HEK293 (cell line): Measurements from ENCODE around the gene PFN3.

Experiments used
- CTCF ChIA-PET: fragments of 350-600 bp; formaldehyde crosslinking; extraction: SDS; loops from one replicate; lab custom pipeline; 2021; ENCODE audit warnings: antibody characterized with exemption; lab: Yijun Ruan, JAX
- POLR2A ChIA-PET: fragments of 300-600 bp; formaldehyde crosslinking; extraction: SDS; loops from one replicate; lab custom pipeline; 2020; ENCODE audit warnings: antibody characterized with exemption, inconsistent platforms; lab: Yijun Ruan, JAX
- H3K27ac ChIP-seq: fragments of 200-500 bp; sonication (Bioruptor generic); 2 replicates; pipeline ENCODE4 v1.5.1; 2014; ENCODE audit warnings: low read depth, low read length, control low read depth, inconsistent platforms; ENCODE audit errors: extremely low read depth
- H3K36me3 ChIP-seq, 2 experiments: fragments of 200-500 bp in 1 of 2; sonication (Bioruptor generic) in 1 of 2; 1 replicate in 1 of 2; 2 replicates in 1 of 2; pipeline ENCODE4 v1.5.1; 2014 to 2017; ENCODE audit warnings: inconsistent platforms in 2 of 2, low read length in 2 of 2; ENCODE audit not compliant: control insufficient read depth in 2 of 2, insufficient read depth in 1 of 2
- H3K4me1 ChIP-seq: fragments of 200-500 bp; sonication (Bioruptor generic); 2 replicates; pipeline ENCODE4 v1.5.1; 2014; ENCODE audit warnings: mild to moderate bottlenecking, low read length, inconsistent platforms; ENCODE audit not compliant: control insufficient read depth, insufficient read depth
- H3K4me3 ChIP-seq: 2 replicates; pipeline ENCODE4 v1.5.1; 2011; ENCODE audit warnings: low read depth, mild to moderate bottlenecking, control low read depth, low read length, moderate library complexity
- H3K9me3 ChIP-seq: fragments of 200-500 bp; sonication (Bioruptor generic); 2 replicates; pipeline ENCODE4 v1.5.1; 2014; ENCODE audit warnings: low read depth, low read length, inconsistent platforms; ENCODE audit not compliant: control insufficient read depth, insufficient read depth
- ELK4 ChIP-seq: IDR thresholded peaks from 2 replicates; pipeline ENCODE4 v1.6.1; 2011; ENCODE audit warnings: mild to moderate bottlenecking, low read depth, low read length, borderline replicate concordance
- FEZF1 ChIP-seq: fragments of 450-650 bp; formaldehyde crosslinking; IDR thresholded peaks from 2 replicates; pipeline ENCODE4 v1.5.1; 2016; ENCODE audit warnings: missing biosample characterization, missing genetic modification characterization
- HIC1 ChIP-seq: fragments of 450-650 bp; formaldehyde crosslinking; IDR thresholded peaks from 2 replicates; pipeline ENCODE4 v1.5.1; 2016; ENCODE audit warnings: missing biosample characterization, missing genetic modification characterization
- HOXD13 ChIP-seq: sonication (generic); formaldehyde crosslinking; IDR thresholded peaks from 2 replicates; pipeline ENCODE4 v1.8.0; 2022; ENCODE audit warnings: missing genetic modification reagents, borderline replicate concordance
- KLF10 ChIP-seq: fragments of 450-650 bp; IDR thresholded peaks from 2 replicates; pipeline ENCODE4 v1.5.1; 2018; ENCODE audit warnings: missing biosample characterization, mild to moderate bottlenecking, missing genetic modification characterization
- KLF9 ChIP-seq: fragments of 450-650 bp; formaldehyde crosslinking; IDR thresholded peaks from 2 replicates; pipeline ENCODE4 v1.5.1; 2016; ENCODE audit warnings: missing biosample characterization, missing genetic modification characterization, low read depth
- MEIS1 ChIP-seq: sonication (generic); formaldehyde crosslinking; IDR thresholded peaks from 2 replicates; pipeline ENCODE4 v1.8.1; 2022; ENCODE audit warnings: missing genetic modification reagents, mild to moderate bottlenecking, borderline replicate concordance
- SP2 ChIP-seq: fragments of 450-650 bp; formaldehyde crosslinking; IDR thresholded peaks from 2 replicates; pipeline ENCODE4 v1.5.1; 2016; ENCODE audit warnings: missing biosample characterization, missing genetic modification characterization
- TCF7L2 ChIP-seq: IDR thresholded peaks from 2 replicates; pipeline ENCODE4 v1.6.1; 2011; ENCODE audit warnings: low read depth, mild to moderate bottlenecking, inconsistent platforms, low read length, moderate library complexity, borderline replicate concordance
- YY2 ChIP-seq: fragments of 450-650 bp; formaldehyde crosslinking; IDR thresholded peaks from 2 replicates; pipeline ENCODE4 v1.5.1; 2016; ENCODE audit warnings: missing biosample characterization, missing genetic modification characterization
- ZBTB8A ChIP-seq: fragments of 450-650 bp; formaldehyde crosslinking; IDR thresholded peaks from 2 replicates; pipeline ENCODE4 v1.5.1; 2016; ENCODE audit warnings: missing biosample characterization, missing genetic modification characterization
- ZFP3 ChIP-seq: fragments of 450-650 bp; formaldehyde crosslinking; IDR thresholded peaks from 2 replicates; pipeline ENCODE4 v1.5.1; 2016; ENCODE audit warnings: low read depth, missing biosample characterization, missing genetic modification characterization
- ZFP37 ChIP-seq: fragments of 450-650 bp; formaldehyde crosslinking; IDR thresholded peaks from 2 replicates; pipeline ENCODE4 v1.5.1; 2016; ENCODE audit warnings: missing biosample characterization, missing genetic modification characterization
- ZFP69B ChIP-seq: fragments of 450-650 bp; formaldehyde crosslinking; IDR thresholded peaks from 2 replicates; pipeline ENCODE4 v1.5.1; 2016; ENCODE audit warnings: missing biosample characterization, missing genetic modification characterization
- ZIC2 ChIP-seq: fragments of 450-650 bp; formaldehyde crosslinking; IDR thresholded peaks from 2 replicates; pipeline ENCODE4 v1.5.1; 2016; ENCODE audit warnings: missing biosample characterization, missing genetic modification characterization
- ZNF114 ChIP-seq: fragments of 450-650 bp; formaldehyde crosslinking; IDR thresholded peaks from 2 replicates; pipeline ENCODE4 v1.5.0; 2017; ENCODE audit warnings: missing biosample characterization, missing genetic modification characterization
- ZNF2 ChIP-seq: fragments of 450-650 bp; formaldehyde crosslinking; IDR thresholded peaks from 2 replicates; pipeline ENCODE4 v1.5.1; 2016; ENCODE audit warnings: missing biosample characterization, missing genetic modification characterization
- ZNF211 ChIP-seq: fragments of 450-650 bp; formaldehyde crosslinking; IDR thresholded peaks from 2 replicates; pipeline ENCODE4 v1.5.1; 2016; ENCODE audit warnings: low read depth, missing biosample characterization, missing genetic modification characterization
- ZNF23 ChIP-seq: fragments of 450-650 bp; formaldehyde crosslinking; IDR thresholded peaks from 2 replicates; pipeline ENCODE4 v1.5.1; 2016; ENCODE audit warnings: missing biosample characterization, missing genetic modification characterization, borderline replicate concordance
- ZNF274 ChIP-seq, 2 experiments: fragments of 200-500 bp in 1 of 2; fragments of 450-650 bp in 1 of 2; sonication (Bioruptor generic) in 1 of 2; formaldehyde crosslinking in 1 of 2; IDR thresholded peaks; 2 replicates each; pipeline versions ENCODE4 v1.5.1 to v1.6.1; 2014 to 2016; ENCODE audit warnings: borderline replicate concordance in 1 of 2, inconsistent platforms in 1 of 2, low read length in 1 of 2, missing biosample characterization in 1 of 2, missing genetic modification characterization in 1 of 2
- ZNF473 ChIP-seq: fragments of 450-650 bp; formaldehyde crosslinking; IDR thresholded peaks from 2 replicates; pipeline ENCODE4 v1.5.1; 2017; ENCODE audit warnings: missing biosample characterization, missing genetic modification characterization
- ZNF501 ChIP-seq: fragments of 450-650 bp; formaldehyde crosslinking; IDR thresholded peaks from 2 replicates; pipeline ENCODE4 v1.5.1; 2016; ENCODE audit warnings: missing biosample characterization, missing genetic modification characterization
- ZNF521 ChIP-seq: fragments of 450-650 bp; formaldehyde crosslinking; IDR thresholded peaks from 2 replicates; pipeline ENCODE4 v1.5.1; 2017; ENCODE audit warnings: missing biosample characterization, mild to moderate bottlenecking, missing genetic modification characterization
- ZNF596 ChIP-seq: fragments of 450-650 bp; IDR thresholded peaks from 2 replicates; pipeline ENCODE4 v1.5.0; 2018; ENCODE audit warnings: missing biosample characterization, mild to moderate bottlenecking, missing genetic modification characterization, moderate library complexity
- ZNF600 ChIP-seq: fragments of 450-650 bp; formaldehyde crosslinking; IDR thresholded peaks from 2 replicates; pipeline ENCODE4 v1.5.1; 2016; ENCODE audit warnings: missing biosample characterization, missing genetic modification characterization
- ZNF610 ChIP-seq: fragments of 450-650 bp; formaldehyde crosslinking; IDR thresholded peaks from 2 replicates; pipeline ENCODE4 v1.5.1; 2016; ENCODE audit warnings: missing biosample characterization, missing genetic modification characterization, borderline replicate concordance
- ZNF707 ChIP-seq: fragments of 450-650 bp; formaldehyde crosslinking; IDR thresholded peaks from 2 replicates; pipeline ENCODE4 v1.5.1; 2016; ENCODE audit warnings: missing biosample characterization, missing genetic modification characterization
- ZNF792 ChIP-seq: fragments of 450-650 bp; formaldehyde crosslinking; IDR thresholded peaks from 2 replicates; pipeline ENCODE4 v1.5.1; 2016; ENCODE audit warnings: missing biosample characterization, missing genetic modification characterization
- ZNF843 ChIP-seq: fragments of 450-650 bp; formaldehyde crosslinking; IDR thresholded peaks from 2 replicates; pipeline ENCODE4 v1.5.1; 2016; ENCODE audit warnings: missing biosample characterization, missing genetic modification characterization
- TF ChIP-seq, protein P1 (sequence below): sonication (generic); formaldehyde crosslinking; IDR thresholded peaks from 2 replicates; pipeline ENCODE4 v1.8.1; 2022; ENCODE audit warnings: mild to moderate bottlenecking, moderate library complexity, missing genetic modification reagents
- TF ChIP-seq, protein P2 (sequence below): fragments of 450-650 bp; formaldehyde crosslinking; IDR thresholded peaks from 2 replicates; pipeline ENCODE4 v1.5.1; 2016; ENCODE audit warnings: missing biosample characterization, missing genetic modification characterization

PFN3 gene

DNA sequence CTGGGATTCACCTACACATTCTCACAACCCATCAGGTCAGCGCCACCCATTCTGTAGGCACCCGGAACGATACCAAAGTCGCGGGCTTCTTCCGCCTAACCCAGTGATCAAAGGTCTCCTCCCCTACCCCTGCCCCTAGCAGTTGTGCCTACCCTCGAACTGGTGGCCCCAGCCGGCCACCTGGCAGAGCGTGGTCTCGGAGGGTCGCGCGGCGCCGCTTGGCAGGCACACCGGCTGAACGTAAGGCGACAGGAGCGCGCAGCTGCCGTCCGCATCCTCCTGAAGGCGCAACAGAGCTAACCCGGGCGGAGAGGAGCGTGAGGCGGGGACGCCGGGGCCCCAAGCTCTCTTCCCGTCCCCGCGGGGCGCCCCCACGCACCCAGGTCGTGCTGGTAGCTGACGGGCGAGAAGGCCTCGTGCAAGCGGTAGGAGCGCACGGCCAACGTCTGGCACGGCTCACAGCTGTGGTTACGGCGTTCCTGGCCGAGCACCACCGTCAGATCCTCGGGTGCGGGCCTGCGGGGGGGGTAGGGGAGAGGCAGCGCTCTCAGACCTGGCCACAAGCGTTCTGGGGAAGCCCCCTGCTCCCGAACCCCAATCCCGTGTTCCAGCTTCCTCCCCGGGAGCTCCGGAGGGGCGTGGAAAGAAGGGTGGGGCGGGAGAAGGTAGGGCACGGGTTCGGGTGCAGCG, 2.8 kb upstream of the PFN3 start (continued):
- TF ChIP-seq SP2 (tag by site-specific recombination): no peak
- TF ChIP-seq ZNF274 (IDR thresholded peaks at IDR 0.05; ENCODE audit: low read length): no peak
- TF ChIP-seq ZNF274 (tag by site-specific recombination; IDR thresholded peaks at IDR 0.05; ENCODE audit: borderline replicate concordance): no peak
- no peak for TF ChIP-seq ELK4
- TF ChIP-seq HOXD13: no peak
- no peak for TF ChIP-seq MEIS1 (CRISPR knock-in tag)
- no peak for TF ChIP-seq YY2 (tag by site-specific recombination)
- TF ChIP-seq ZNF473 (tag by site-specific recombination): no peak

DNA sequence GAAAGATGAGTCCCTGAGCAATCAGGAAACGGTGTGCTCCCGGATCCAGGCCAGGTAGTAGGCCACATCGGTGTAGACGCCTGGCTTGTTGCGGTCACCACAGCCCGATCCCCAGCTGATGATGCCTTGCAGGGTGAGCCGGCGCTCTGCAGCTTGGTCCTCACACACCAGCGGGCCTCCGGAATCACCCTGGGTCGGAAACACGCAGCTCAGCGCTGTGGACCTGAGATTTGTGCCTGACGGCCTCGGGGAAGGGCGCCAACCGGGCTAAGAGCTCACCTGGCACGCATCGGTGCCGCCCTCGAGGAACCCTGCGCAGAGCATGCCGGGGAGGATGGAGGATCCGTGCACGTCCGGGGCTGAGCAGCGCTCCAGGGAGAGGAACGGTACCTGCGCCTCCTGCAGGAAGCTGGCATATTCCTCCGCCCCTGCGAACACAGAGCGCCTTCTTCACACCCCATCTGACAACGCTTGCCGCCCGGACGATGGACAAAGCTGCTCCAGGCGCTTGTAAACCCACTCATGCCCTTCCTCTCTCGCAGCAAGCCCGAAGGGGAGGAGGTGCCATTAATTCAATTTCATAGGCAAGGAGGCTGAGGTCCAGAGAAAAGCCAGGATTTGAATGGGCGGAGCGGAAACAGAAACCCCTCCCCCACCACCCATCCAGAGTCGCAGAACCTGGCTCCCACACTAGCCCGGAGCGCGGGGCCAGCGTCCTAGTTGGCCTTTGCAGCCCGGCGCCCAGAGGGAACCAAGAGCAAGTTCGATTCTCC, 2.0 kb upstream of the PFN3 start:
- Histone ChIP-seq H3K36me3 (no peaks in the 10 kb centered on the region), H3K9me3 (no peaks in the 10 kb centered on the region), H3K4me1 (no peaks in the 10 kb centered on the region), H3K4me3 (peak overlapping the region; percentile 22), H3K27ac (peak overlapping the region; percentile 55; the same call in 1 of the 2 replicates)
- CTCF ChIA-PET: interaction anchor here (0.6 to 6.6 kb wide), 35 partner anchors 8 to 589 kb away, joined by 3 to 97 read pairs (median 4); partner anchors contain the start of genes GRK6, LMAN2 and SLC34A1
- POLR2A ChIA-PET: interaction anchor here (0.8 to 3.8 kb wide), 12 partner anchors 10 to 94 kb away, joined by 3 to 45 read pairs (median 6); partner anchors contain the start of genes GRK6 and PDLIM7
- peak; percentile 81; the same call in 1 of the 2 replicates for TF ChIP-seq ZNF501 (tag by site-specific recombination)
- TF ChIP-seq ZNF2: peak; percentile 92
- TF ChIP-seq ZNF792 (tag by site-specific recombination): no peak
- TF ChIP-seq, protein P1, sequence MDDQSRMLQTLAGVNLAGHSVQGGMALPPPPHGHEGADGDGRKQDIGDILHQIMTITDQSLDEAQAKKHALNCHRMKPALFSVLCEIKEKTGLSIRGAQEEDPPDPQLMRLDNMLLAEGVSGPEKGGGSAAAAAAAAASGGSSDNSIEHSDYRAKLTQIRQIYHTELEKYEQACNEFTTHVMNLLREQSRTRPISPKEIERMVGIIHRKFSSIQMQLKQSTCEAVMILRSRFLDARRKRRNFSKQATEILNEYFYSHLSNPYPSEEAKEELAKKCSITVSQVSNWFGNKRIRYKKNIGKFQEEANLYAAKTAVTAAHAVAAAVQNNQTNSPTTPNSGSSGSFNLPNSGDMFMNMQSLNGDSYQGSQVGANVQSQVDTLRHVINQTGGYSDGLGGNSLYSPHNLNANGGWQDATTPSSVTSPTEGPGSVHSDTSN (CRISPR knock-in tag): 0 out of 2 replicates have a peak, but pooled peaks have one; percentile 72
- no peak for TF ChIP-seq ZFP3
- no peak for TF ChIP-seq ZNF596 (tag by site-specific recombination)
- TF ChIP-seq ZNF600 (tag by site-specific recombination): peak; percentile 83
- 0 out of 2 replicates have a peak, but pooled peaks have one; percentile 42 for TF ChIP-seq ZFP37 (tag by site-specific recombination)
- no peak for TF ChIP-seq ZNF23 (tag by site-specific recombination)
- no peak for TF ChIP-seq FEZF1 (tag by site-specific recombination)
- no peak for TF ChIP-seq ZNF707 (tag by site-specific recombination)
- no peak for TF ChIP-seq ZNF114 (tag by site-specific recombination)
- 0 out of 2 replicates have a peak, but pooled peaks have one; percentile 24 for TF ChIP-seq ZNF610 (tag by site-specific recombination)
- no peak for TF ChIP-seq ZNF521 (tag by site-specific recombination)
- TF ChIP-seq, protein P2, sequence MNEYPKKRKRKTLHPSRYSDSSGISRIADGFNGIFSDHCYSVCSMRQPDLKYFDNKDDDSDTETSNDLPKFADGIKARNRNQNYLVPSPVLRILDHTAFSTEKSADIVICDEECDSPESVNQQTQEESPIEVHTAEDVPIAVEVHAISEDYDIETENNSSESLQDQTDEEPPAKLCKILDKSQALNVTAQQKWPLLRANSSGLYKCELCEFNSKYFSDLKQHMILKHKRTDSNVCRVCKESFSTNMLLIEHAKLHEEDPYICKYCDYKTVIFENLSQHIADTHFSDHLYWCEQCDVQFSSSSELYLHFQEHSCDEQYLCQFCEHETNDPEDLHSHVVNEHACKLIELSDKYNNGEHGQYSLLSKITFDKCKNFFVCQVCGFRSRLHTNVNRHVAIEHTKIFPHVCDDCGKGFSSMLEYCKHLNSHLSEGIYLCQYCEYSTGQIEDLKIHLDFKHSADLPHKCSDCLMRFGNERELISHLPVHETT (tag by site-specific recombination): 0 out of 2 replicates have a peak, but pooled peaks have one; percentile 36
- TF ChIP-seq ZNF843 (tag by site-specific recombination): no peak
- TF ChIP-seq HIC1: peak; percentile 90
- peak; percentile 61; the same call in 1 of the 2 replicates for TF ChIP-seq KLF9
- no peak for TF ChIP-seq ZNF211
- TF ChIP-seq ZFP69B (tag by site-specific recombination): no peak
- TF ChIP-seq TCF7L2: no peak
- peak; percentile 95 for TF ChIP-seq ZBTB8A (tag by site-specific recombination)
- peak; percentile 41; the same call in 1 of the 2 replicates for TF ChIP-seq ZIC2
- no peak for TF ChIP-seq KLF10 (tag by site-specific recombination)
